OCI-LY3 (cell line): ENCODE data around the gene PPFIA2.

Experiments used
- CTCF ChIP-seq: fragments of 200-600, 300-600 bp; sonication (generic); IDR thresholded peaks from 2 replicates; pipeline ENCODE4 v1.5.1; 2014; ENCODE audit warnings: antibody characterized with exemption, low read length, low read depth
- EZH2phosphoT487 ChIP-seq: fragments of 200-600 bp; shearing (Covaris generic); IDR thresholded peaks from 2 replicates; pipeline ENCODE4 v1.6.1; 2018; ENCODE audit warnings: antibody characterized with exemption, mixed run types, low read depth

- TF ChIP-seq CTCF (no peak), EZH2phosphoT487 (no peak)
These were observed 219.9 kb downstream of the PPFIA2 start for GRCh38 chr12:81539279-81539678.
